Neural progenitor cell (in vitro differentiated cells): ENCODE data around the gene EFNA5.

Experiments used
- EZH2 ChIP-seq: fragments of 200-600 bp; sonication (generic); IDR thresholded peaks from 2 replicates; pipeline ENCODE4 v1.6.1; 2017; ENCODE audit warnings: antibody characterized with exemption, mild to moderate bottlenecking, moderate library complexity
- TF ChIP-seq, protein P1 (sequence below): fragments of 200-600 bp; sonication (generic); IDR thresholded peaks from 2 replicates; pipeline ENCODE4 v1.5.1; 2017; ENCODE audit warnings: antibody characterized with exemption, mild to moderate bottlenecking

GRCh38 chr5:107563959-107564544 lies 106.7 kb downstream of the EFNA5 start:
- TF ChIP-seq, protein P1, sequence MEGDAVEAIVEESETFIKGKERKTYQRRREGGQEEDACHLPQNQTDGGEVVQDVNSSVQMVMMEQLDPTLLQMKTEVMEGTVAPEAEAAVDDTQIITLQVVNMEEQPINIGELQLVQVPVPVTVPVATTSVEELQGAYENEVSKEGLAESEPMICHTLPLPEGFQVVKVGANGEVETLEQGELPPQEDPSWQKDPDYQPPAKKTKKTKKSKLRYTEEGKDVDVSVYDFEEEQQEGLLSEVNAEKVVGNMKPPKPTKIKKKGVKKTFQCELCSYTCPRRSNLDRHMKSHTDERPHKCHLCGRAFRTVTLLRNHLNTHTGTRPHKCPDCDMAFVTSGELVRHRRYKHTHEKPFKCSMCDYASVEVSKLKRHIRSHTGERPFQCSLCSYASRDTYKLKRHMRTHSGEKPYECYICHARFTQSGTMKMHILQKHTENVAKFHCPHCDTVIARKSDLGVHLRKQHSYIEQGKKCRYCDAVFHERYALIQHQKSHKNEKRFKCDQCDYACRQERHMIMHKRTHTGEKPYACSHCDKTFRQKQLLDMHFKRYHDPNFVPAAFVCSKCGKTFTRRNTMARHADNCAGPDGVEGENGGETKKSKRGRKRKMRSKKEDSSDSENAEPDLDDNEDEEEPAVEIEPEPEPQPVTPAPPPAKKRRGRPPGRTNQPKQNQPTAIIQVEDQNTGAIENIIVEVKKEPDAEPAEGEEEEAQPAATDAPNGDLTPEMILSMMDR: no peak
- TF ChIP-seq EZH2: no peak
